Ectodermal cell (in vitro differentiated cells): ENCODE results near the gene AMY1B. TPM values are rescaled to one million over a fixed set of nuclear protein-coding genes. Genes with fewer than 3 reads are reported as not detected.
"Not testable (repeated sequence)": the region's sequence is repeated elsewhere in the genome, so short reads cannot be mapped to it uniquely, and the experiment has no call there.

Experiments
- H3K27ac ChIP-seq: 2 replicates; pipeline ENCODE4 v1.7.0; 2013; ENCODE audit warnings: mild to moderate bottlenecking, low read depth, low read length; ENCODE audit not compliant: insufficient read depth, poor library complexity, severe bottlenecking
- H3K27me3 ChIP-seq: 2 replicates; pipeline ENCODE4 v1.7.0; 2013; ENCODE audit warnings: mild to moderate bottlenecking, low read length; ENCODE audit not compliant: insufficient read depth, control insufficient read depth, poor library complexity, severe bottlenecking
- H3K36me3 ChIP-seq: one replicate; pipeline ENCODE4 v1.7.0; 2013; ENCODE audit warnings: low read length; ENCODE audit not compliant: control insufficient read depth, insufficient read depth
- H3K4me1 ChIP-seq: one replicate; pipeline ENCODE4 v1.7.0; 2013; ENCODE audit warnings: low read length; ENCODE audit not compliant: control insufficient read depth, insufficient read depth
- H3K4me3 ChIP-seq: 2 replicates; pipeline ENCODE4 v1.7.0; 2013; ENCODE audit warnings: low read depth, low read length, control low read depth; ENCODE audit not compliant: insufficient read depth
- H3K9me3 ChIP-seq: 2 replicates; pipeline ENCODE4 v1.7.0; 2013; ENCODE audit warnings: mild to moderate bottlenecking, low read length, moderate library complexity; ENCODE audit not compliant: control insufficient read depth
- WGBS, 2 experiments: methylation state at CpG; one replicate each; pipeline ENCODE4 v1.1.7; 2013; ENCODE audit warnings: missing lambda C conversion rate in 2 of 2; 5-methylcytosine and 5-hydroxymethylcytosine counted together
- polyA plus RNA-seq, 4 experiments: library from polyadenylated mRNA; stranded (reverse); fragments of 50-300 nt; gene quantifications; one replicate each; pipeline ENCODE4 v1.2.3, GENCODE V29; 2013

The AMY1B gene
- polyA plus RNA-seq (2013, experiment 1 of 4) = not detected
- not detected for polyA plus RNA-seq (2013, experiment 2 of 4)
- polyA plus RNA-seq (2013, experiment 3 of 4) = not detected
- not detected for polyA plus RNA-seq (2013, experiment 4 of 4)

- not testable (repeated sequence) for H3K4me3 ChIP-seq, H3K4me1 ChIP-seq, H3K27me3 ChIP-seq, H3K9me3 ChIP-seq, H3K36me3 ChIP-seq, H3K27ac ChIP-seq
- WGBS, 2 experiments = no CpG with 5 or more reads among the region's 5 CpGs
Measured at GRCh38 chr1:103696110-103696509, at the start of gene AMY1B. Gene AMY1B (minus strand): TSS chr1:103696210. CDS start chr1:103695639, 571 bp downstream.

DNA sequence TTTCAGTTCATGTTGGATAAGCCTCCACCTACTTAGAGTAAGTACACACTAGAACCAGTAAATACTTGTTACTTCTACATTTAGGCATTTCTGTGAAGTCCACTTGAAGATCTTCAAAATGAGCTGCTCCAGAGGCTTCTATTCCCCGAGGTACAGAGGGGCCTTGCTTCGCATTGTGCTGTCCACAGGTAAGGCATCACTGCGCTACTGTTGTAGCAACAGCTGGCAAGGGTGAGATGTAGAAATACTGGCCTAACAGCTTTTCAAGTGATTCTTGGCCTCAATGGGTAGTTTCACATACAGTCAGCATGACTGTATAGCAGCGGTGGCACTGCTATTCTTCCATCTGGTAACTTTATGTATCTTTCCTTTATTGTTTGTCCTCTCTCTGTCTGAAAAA is 49.0 kb upstream of the AMY1B start:
- not testable (repeated sequence) for H3K27ac ChIP-seq, H3K27me3 ChIP-seq, H3K4me3 ChIP-seq, H3K4me1 ChIP-seq, H3K36me3 ChIP-seq, H3K9me3 ChIP-seq
- no CpG with 5 or more reads among the region's 4 CpGs for WGBS, 2 experiments

GRCh38 chr1:103744449-103744848 is 48.4 kb upstream of the AMY1B start:
- WGBS, 2 experiments = no CpG with 5 or more reads among the region's 4 CpGs

GRCh38 chr1:103738031-103738430 is 42.0 kb upstream of the AMY1B start:
- no CpG with 5 or more reads among the region's 3 CpGs for WGBS, 2 experiments
- not testable (repeated sequence) for H3K9me3 ChIP-seq, H3K27ac ChIP-seq, H3K27me3 ChIP-seq, H3K36me3 ChIP-seq, H3K4me1 ChIP-seq, H3K4me3 ChIP-seq

More at GRCh38 chr1:103744449-103744848, 48.4 kb upstream of the AMY1B start:
- H3K4me3 ChIP-seq, H3K27ac ChIP-seq, H3K4me1 ChIP-seq, H3K9me3 ChIP-seq, H3K36me3 ChIP-seq, H3K27me3 ChIP-seq: not testable (repeated sequence)

GRCh38 chr1:103735334-103735733 is 39.3 kb upstream of the AMY1B start:
- H3K27ac ChIP-seq = not testable (repeated sequence)

DNA sequence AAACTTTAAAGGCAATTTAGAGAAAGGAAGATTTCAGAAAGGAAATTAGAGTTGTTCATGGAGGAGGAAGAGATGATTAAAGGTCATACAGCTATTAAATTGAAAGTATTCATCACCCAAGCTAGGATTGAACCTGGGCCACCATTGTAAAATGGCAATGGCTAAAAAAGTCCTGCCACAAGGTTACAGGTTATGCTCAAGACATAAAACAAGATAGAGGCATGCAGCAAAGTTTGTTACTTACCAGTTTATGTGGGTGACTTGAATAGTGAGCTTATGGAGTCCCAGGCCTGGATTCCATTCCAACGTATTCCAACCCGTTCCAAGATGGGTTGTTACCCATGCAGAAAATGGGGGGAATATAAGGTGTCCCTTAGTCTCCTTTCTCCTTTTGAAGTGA is 25.5 kb upstream of the AMY1B start:
- H3K36me3 ChIP-seq = not testable (repeated sequence)
- WGBS, 2 experiments = no CpG with 5 or more reads among the region's 2 CpGs

More at GRCh38 chr1:103735334-103735733, 39.3 kb upstream of the AMY1B start:
- H3K4me1 ChIP-seq, H3K9me3 ChIP-seq, H3K27me3 ChIP-seq, H3K36me3 ChIP-seq, H3K4me3 ChIP-seq: not testable (repeated sequence)
- WGBS, 2 experiments = no CpG with 5 or more reads among the region's 3 CpGs

GRCh38 chr1:103717404-103717803 is 21.4 kb upstream of the AMY1B start:
- H3K27ac ChIP-seq, H3K9me3 ChIP-seq, H3K36me3 ChIP-seq, H3K4me3 ChIP-seq, H3K27me3 ChIP-seq, H3K4me1 ChIP-seq: not testable (repeated sequence)
- 84 to 88% methylated on average over 6 of the region's 6 CpGs for WGBS, 2 experiments

More for the DNA sequence above, 25.5 kb upstream of the AMY1B start:
- not testable (repeated sequence) for H3K4me3 ChIP-seq, H3K9me3 ChIP-seq, H3K4me1 ChIP-seq, H3K27ac ChIP-seq, H3K27me3 ChIP-seq

- not testable (repeated sequence) for H3K27ac ChIP-seq, H3K4me3 ChIP-seq, H3K9me3 ChIP-seq, H3K27me3 ChIP-seq, H3K36me3 ChIP-seq, H3K4me1 ChIP-seq
- WGBS, 2 experiments = no CpG with 5 or more reads among the region's 3 CpGs
Measured at GRCh38 chr1:103710381-103710780, 14.4 kb upstream of the AMY1B start.

DNA sequence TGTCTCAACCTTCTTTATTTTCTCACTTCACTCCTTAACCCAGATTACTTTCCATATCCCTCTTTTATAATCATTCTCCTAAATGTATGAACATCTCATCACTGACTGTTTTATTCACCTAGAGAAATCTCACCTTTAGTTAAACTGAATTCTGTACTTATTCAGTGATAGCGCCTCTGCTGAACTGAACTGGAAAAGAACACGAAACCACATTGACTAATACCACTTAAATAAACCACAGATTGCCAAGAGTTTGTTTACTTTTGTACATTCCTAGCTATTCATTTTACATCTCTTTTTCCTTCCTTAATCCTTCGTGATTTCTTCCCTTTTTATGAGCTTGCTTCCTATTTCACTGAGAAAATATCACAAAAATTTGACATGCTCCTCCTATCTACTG is 11.7 kb upstream of the AMY1B start:
- H3K4me1 ChIP-seq, H3K36me3 ChIP-seq, H3K27me3 ChIP-seq, H3K4me3 ChIP-seq, H3K27ac ChIP-seq, H3K9me3 ChIP-seq: not testable (repeated sequence)
- no CpG with 5 or more reads among the region's 3 CpGs for WGBS, 2 experiments

- not testable (repeated sequence) for H3K27ac ChIP-seq, H3K27me3 ChIP-seq, H3K4me3 ChIP-seq, H3K9me3 ChIP-seq, H3K4me1 ChIP-seq, H3K36me3 ChIP-seq
- no CpG with 5 or more reads among the region's 4 CpGs for WGBS, 2 experiments
Measured at GRCh38 chr1:103701256-103701655, 5.2 kb upstream of the AMY1B start.

DNA sequence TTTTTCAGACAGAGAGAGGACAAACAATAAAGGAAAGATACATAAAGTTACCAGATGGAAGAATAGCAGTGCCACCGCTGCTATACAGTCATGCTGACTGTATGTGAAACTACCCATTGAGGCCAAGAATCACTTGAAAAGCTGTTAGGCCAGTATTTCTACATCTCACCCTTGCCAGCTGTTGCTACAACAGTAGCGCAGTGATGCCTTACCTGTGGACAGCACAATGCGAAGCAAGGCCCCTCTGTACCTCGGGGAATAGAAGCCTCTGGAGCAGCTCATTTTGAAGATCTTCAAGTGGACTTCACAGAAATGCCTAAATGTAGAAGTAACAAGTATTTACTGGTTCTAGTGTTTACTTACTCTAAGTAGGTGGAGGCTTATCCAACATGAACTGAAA is 4.7 kb upstream of the AMY1B start:
- H3K9me3 ChIP-seq, H3K27me3 ChIP-seq, H3K4me3 ChIP-seq, H3K27ac ChIP-seq, H3K4me1 ChIP-seq, H3K36me3 ChIP-seq: not testable (repeated sequence)
- WGBS, 2 experiments = no CpG with 5 or more reads among the region's 4 CpGs
